HG03097 (cell line): Measurements from ENCODE around the gene ZNF316.
A peak's percentile ranks its signal among the peaks of the same experiment; 100 is the strongest.
"Not testable (repeated sequence)": the region's sequence is repeated elsewhere in the genome, so short reads cannot be mapped to it uniquely, and the experiment has no call there.

Experiments
- ATAC-seq: cut with Tn5 transposase; IDR thresholded peaks from one replicate; pipeline ENCODE4 v1.9.1; 2021; ENCODE audit not compliant: unreplicated experiment, low FRiP score

Gene ZNF316

GRCh38 chr7:6621195-6622133, 15.7 kb upstream of the ZNF316 start:
- no peak for ATAC-seq

DNA sequence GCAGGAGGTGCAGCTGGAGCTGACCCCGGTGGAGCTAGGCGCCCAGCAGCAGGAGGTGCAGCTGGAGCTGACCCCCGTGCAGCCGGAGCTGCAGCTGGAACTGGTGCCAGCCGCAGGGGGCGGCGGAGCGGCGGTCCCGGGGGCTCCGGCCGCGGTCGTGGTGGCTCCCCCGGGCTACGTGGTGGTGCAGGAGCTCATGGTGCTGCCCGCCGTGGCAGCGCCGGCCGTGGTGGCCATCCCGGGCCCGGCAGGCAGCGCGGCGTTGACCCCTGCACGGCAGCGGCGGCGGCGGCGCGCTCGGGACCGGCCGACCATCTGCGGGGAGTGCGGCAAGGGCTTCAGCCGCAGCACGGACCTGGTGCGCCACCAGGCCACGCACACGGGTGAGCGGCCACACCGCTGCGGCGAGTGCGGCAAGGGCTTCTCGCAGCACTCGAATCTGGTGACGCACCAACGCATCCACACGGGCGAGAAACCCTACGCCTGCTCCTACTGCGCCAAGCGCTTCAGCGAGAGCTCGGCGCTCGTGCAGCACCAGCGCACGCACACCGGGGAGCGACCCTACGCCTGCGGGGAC, 14.9 kb upstream of the ZNF316 start:
- ATAC-seq = no peak

DNA sequence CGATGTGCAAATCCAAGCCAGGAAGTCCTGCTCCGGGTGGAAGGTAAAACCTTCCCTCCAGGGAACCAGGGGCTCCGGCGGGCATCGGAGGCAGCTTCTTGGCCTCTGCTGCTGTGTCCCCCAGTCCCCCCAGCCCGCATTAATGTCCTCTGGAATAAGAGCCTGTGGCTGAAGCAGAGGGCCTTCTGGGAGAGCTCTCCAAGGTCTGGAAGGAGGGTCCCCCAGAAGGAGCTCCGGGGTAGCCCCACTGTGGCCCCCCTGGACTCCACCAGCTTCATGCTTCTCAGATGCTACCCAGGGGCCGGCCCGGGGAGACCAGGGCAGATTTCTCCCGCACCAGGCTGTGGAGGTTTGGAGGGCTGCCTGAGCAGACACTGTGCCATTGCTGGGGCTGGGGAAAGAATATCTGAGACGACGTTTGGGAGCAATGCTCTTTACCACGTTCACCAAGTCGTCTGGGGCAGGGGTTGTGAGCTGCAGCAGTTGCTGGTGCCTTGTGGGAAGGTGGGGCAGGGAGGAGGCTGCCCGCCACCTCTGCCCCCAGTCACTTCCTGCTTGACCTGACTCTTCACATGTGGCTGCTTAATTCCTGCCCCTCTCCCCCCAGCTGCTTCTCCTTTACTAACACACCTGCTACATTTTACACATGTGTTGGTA, 13.4 kb upstream of the ZNF316 start:
- ATAC-seq = no peak

DNA sequence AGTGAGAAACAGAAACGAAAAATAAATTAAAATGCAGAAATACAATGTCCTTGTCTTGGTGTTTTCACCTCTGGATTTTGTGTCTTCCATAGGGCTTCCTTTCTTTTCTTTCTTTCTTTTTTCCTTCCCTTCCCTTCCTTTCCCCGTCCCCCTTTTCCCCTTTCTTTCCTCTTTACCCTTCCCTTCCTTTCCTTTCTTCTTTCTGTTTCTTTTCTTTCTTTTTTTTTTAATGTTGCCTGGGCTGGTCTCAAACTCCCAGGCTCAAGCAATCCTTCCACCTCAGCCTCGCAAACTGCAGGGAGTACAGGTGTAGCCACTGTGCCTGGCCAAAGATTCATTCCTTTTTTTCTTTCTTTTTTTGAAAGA, 12.9 kb upstream of the ZNF316 start:
- no peak for ATAC-seq

DNA sequence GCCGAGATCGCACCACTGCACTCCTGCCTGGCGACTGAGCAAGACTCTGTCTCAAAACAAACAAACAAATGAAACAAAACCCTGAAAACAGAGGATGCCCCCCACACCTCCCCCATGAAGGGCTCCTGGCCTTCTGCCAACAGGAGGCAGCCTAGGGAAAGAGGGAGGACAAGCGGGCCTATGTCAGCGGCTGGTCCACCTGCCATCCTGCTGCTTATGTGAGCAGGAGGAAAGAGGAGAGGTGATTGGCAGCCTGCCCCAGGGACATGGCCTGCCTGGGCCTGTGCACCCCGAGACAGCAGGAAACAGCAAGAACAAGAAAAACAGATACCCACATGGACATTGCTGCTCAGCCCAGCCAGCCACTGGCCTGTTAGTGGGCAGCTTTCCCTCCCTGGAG, 9.1 kb upstream of the ZNF316 start:
- no peak for ATAC-seq

- no peak for ATAC-seq
Measured at GRCh38 chr7:6630007-6630849, 6.9 kb upstream of the ZNF316 start.

DNA sequence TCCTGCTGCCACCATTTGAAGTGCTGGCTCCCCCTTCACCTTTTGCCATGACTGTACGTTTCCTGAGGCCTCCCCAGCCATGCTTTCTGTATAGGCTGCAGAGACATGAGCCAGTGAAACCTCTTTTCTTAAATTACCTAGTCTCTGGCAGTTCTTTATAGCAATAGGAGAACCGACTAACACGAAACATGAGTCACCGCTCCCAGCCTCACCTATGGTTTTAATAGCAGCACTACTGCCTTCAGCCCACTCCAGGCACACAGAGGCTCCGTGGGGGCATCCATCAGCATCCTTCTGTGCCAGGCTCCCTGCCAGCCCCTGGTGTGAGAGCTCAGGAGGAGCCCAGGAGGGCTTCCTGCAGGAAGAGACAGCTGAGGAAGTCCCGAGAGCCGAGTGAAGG, 5.5 kb upstream of the ZNF316 start:
- ATAC-seq = no peak

GRCh38 chr7:6634021-6634420, 3.1 kb upstream of the ZNF316 start:
- ATAC-seq = no peak

GRCh38 chr7:6634971-6635370, 2.1 kb upstream of the ZNF316 start:
- not testable (repeated sequence) for ATAC-seq

DNA sequence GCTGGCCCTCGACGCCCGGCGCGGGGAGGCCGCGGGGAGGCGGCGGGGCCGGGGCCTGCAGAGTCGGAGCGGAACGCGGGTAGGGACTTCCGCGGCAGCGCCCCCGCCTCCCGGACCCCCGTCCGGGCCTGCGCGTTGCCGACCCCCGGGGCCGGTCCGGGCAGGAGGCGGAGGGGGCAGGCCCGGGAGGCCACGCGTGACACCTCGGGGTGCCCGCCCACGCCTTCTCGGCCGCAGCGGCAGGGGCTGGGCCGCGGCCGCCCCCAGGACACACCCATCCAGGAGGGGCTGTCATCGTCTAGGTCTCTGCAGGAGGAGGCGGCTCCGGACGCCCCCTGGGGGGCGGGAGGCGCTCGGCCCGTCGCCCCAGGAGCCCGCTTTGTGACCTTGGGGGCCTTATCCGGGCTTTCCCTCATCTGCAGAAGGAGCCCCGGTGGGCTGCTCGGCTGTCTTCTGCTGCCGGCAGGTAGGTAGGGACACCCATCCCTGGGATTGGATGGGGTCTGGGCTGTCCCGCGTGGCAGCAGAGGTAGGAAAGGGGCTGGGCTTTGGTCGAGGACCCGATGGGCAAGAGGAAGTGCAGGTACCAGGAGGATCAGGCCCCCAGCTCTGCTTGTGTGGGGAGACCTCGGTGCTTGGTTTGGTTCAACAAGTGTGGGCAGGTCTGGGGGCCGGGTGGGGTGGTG, 569 bp downstream of the ZNF316 start:
- ATAC-seq = peak; percentile 75

DNA sequence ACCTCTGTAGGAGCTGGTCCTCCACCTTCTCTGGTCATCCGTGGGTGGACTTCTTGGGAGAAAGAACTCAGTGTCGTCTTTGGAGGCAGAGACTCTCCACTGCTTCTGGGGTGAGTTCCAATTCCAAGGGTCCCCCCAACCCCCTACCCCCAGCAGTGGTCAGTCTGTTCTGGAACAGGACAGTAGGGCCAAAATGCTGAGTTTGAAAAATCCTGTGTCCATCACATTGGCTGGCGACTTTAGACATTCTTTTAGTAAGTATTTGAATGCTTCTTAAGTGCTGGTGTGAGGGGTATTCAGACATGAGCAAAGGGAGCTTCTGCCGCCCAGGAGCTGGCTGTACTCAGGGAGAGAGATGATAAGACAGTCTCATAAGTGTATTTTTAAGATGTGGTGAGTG, 1.9 kb downstream of the ZNF316 start:
- ATAC-seq = no peak

- no peak for ATAC-seq
Measured at GRCh38 chr7:6639627-6640026, 2.5 kb downstream of the ZNF316 start.

DNA sequence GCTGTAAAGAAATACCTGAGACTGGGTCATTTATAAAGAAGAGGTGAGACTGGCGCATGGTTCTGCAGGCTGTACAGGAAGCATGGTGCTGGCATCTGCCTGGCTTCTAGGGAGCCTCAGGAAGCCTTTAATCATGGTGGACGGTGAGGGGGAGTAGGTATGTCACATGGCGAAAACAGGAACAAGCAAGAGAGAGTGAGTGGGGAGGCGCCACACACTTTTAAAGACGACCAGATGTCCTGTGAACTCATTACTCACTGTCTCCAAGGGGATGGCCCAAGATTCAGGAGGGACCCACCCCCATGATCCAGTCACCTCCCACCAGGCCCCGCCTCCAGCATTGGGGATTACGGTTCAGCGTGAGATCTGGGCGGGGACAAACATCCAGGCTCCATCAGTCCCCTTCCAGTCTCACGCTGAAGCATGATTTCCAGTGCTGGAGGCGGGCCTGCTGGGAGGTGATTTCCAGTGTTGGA, 3.2 kb downstream of the ZNF316 start:
- ATAC-seq = no peak

- ATAC-seq = no peak
Measured at GRCh38 chr7:6641305-6642035, 4.4 kb downstream of the ZNF316 start.

GRCh38 chr7:6642239-6642839, 5.2 kb downstream of the ZNF316 start:
- ATAC-seq = no peak

GRCh38 chr7:6642861-6643640, 5.9 kb downstream of the ZNF316 start:
- no peak for ATAC-seq

DNA sequence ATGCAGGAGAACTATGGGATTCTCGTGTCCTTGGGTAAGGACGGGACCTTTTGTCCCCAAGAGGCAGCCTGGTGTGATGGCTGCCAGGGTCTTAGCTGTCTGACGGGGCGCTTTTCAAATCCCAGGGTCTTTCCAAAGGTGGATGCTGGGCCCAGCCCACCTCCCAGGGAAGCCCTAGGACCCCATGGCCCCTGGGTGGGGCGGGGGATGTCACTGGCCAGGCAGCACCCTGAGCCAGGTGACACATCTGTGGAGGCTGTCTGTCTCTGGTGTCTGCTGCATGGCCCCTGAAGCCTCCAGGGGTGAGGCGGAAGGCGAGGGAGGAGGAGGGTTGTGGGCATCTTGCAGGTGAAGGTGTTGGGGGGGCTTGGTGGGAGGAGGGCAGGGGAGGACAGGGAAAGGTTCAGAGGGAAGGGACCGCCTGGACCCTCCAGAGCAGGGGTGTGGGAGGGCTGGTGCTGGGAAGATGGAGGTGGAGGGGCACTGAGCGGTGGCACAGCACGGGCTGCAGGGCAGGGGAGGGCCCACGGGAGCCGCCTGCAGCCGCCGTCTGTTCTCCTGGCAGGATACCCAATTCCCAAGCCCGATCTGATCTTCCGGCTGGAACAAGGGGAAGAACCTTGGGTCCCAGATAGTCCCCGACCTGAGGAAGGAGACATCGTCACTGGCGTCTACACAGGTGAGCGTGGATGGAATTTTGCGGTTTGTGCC, 7.0 kb downstream of the ZNF316 start:
- ATAC-seq = no peak

GRCh38 chr7:6644728-6645127, 7.6 kb downstream of the ZNF316 start:
- no peak for ATAC-seq
